GM18907 (cell line): ENCODE data around the gene DOK4.
"Not testable (repeated sequence)": the region's sequence is repeated elsewhere in the genome, so short reads cannot be mapped to it uniquely, and the experiment has no call there.

ENCODE experiments used
- ATAC-seq: cut with Tn5 transposase; IDR thresholded peaks from one replicate; pipeline ENCODE4 v1.9.1; 2021; ENCODE audit warnings: mild to moderate bottlenecking, moderate library complexity; ENCODE audit not compliant: unreplicated experiment

The DOK4 gene

GRCh38 chr16:57462209-57462977 is 23.9 kb downstream of the DOK4 start, which contains the start of gene POLR2C:
TSS of gene POLR2C (plus strand) at chr16:57462679. CDS start at chr16:57462725, 46 bp downstream.
- ATAC-seq: peak; percentile 84

DNA sequence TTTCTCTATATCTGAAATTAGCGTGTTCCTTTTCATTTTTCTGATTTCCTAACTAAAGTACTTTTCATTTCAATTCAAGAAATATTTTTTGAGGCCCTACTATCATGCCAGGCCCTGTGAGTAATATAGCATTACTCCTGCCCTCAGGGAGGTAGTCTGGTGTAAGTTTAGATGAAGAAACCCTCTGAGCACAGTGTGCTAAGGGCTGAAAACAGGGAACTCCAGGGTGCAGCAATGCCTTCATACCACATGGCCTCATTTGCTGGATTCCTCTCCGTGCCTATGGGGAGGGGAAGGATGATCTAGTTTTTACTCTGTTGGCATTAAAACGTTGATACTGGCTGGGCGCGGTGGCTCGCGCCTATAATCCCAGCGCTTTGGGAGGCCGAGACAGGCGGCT is 34.3 kb downstream of the DOK4 start:
- ATAC-seq: no peak

- peak; percentile 99 for ATAC-seq
Observed at GRCh38 chr16:57447186-57447962, 38.9 kb downstream of the DOK4 start, which contains the start of the genes CIAPIN1 and COQ9. TSS of gene CIAPIN1 (minus strand) at chr16:57447385. CDS start at chr16:57440928, 6,457 bp downstream. TSS of gene COQ9 (plus strand) at chr16:57447479. CDS start at chr16:57447506, 27 bp downstream.

DNA sequence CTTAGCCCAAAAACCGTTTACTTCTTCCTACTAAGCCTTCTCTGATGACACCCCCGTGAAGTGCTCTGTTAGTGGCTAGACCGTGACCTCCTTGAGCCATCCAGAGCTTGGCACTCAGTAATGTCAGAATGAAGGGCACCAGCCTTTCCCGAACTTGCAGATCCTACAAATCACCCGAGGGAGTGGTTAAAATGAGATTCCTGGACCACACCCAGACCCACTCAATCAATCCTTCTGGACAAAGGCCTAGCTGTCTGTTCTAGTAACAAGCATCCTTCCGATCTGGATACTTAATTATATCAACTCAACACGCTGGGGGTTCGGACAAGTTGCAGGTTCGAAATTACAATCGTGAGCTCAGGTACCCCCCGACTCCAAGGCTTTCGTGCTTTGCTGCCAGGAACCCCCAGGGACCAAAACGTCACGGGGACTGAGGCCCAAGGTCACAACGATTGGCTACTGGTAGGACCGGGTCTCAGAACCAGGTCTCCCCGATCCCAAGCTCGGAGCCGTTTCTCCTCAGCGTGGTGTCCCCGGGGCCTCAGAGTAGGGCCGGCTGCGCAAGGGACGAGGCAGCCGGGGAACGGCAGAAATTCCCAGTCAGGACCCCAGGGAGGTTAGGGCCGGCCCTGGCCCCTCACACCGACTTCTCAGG is 39.6 kb downstream of the DOK4 start:
- peak; percentile 36 for ATAC-seq

DNA sequence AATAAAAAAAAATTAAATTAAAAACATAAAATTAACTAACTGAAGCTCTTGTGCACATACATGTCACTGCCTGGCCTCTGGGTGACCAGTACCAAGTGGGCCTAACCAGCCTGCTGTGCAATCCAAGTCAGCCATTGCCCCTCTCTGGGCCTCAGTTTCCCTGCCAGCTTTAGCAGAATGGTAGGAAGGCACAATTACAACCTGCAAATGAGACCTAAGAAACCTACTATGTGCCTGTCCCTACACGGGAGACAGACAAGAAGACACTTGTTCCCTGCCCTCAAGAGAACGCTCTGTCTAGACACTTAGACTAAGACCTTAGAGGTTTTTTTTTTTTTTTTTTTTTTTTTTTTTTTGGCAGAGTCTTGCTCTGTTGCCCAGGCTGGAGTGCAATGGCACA is 40.8 kb downstream of the DOK4 start:
- no peak for ATAC-seq

DNA sequence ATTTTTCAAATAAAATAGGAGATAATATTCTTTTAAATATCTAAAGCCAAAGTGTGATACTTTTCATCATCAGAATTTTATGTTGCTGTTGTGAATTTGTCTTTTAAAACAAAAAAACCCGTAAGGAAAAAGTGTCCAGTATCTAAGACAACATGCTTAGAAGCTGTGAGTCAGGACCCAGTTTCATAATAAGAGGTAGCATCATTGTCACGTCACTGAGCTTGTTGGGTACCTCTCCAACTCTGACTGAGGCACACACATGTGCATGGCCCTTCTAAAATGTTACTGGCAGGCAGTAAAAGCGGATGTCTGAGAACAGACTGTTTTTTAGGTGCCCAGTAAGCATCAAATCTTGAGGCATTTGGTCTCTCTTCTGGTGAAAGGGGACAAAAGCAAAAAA is 41.6 kb downstream of the DOK4 start:
- no peak for ATAC-seq

DNA sequence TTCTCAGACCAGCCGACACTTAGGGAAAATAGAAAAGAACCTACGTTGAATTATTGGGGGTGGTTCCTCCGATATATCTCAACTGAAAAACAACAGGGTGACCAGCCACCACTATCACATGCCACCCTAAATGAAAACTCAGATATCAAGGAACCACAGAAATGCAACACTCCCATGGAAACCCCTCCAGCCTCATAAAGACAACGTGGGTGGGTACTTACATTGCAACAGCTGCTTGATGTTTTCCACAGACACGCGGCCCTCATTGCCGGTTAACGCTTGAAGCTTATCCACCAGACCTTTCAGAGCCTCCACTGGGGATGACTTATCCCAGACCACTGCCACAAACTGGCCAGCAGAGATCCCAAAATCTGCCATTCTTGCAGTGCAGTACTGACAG is 45.7 kb downstream of the DOK4 start:
- ATAC-seq: not testable (repeated sequence)

- not testable (repeated sequence) for ATAC-seq
Observed at GRCh38 chr16:57439947-57440346, 46.3 kb downstream of the DOK4 start.

DNA sequence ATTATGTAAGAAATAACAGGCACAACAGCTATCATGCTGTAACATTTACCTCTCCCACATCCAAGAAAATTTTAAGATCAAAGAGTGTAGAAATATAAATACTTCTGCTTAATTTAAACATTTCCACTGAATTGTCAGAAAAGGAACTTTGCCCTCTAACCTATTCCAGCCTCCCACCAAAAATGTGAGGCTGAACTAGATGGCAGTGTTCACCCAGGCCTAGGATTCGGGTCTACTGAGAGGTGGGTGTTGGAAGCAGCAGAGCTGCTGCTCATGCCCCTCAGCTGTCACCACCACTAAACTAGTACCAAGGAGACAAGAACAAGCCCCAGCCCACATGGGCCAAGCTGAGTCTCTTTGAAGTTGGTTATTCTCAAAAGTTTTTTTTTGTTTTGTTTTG is 50.5 kb downstream of the DOK4 start:
- ATAC-seq: no peak

GRCh38 chr16:57434003-57434402 is 52.3 kb downstream of the DOK4 start:
- ATAC-seq: no peak

- ATAC-seq: no peak
Observed at GRCh38 chr16:57432989-57433388, 53.3 kb downstream of the DOK4 start.

DNA sequence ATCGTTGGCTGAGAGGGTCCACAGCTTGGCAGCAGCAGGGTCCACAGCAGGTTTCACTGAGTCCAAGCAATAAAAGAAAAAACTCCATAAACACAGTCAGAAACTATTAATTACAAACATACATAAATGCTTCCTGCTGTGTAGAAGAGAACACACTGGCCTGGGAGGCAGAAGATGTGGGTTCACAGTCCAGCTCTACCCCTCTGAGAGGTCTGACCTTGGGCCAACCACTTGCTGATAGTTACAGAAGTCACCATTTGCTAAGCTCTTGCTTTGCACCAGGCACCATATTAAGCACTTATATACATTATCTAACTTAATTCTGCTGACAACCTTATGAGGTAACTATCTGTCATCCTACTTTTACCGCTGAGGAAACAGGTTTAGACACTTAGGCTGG is 53.8 kb downstream of the DOK4 start:
- no peak for ATAC-seq

DNA sequence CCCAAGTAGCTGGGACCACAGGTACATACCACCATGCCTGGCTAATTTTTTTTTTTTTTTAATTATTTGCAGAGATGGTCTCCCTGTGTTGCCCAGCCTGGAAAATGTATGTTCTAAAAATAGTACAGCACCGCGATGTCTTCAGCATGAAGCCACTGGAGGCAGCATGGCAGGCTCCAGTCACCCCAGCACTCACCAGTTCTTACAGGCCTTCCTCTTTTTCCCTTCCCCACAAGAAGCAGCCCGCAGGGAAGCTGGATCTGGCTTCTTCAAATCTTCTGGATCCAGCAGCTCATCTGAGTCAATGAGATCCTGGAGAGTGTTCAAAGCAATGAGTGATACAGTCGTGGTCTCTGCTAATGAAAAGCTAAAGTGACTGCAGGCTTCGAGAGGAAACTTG is 55.3 kb downstream of the DOK4 start:
- ATAC-seq: no peak

- no peak for ATAC-seq
Observed at GRCh38 chr16:57427824-57428223, 58.5 kb downstream of the DOK4 start.

- no peak for ATAC-seq
Observed at GRCh38 chr16:57427307-57427706, 59.0 kb downstream of the DOK4 start.

DNA sequence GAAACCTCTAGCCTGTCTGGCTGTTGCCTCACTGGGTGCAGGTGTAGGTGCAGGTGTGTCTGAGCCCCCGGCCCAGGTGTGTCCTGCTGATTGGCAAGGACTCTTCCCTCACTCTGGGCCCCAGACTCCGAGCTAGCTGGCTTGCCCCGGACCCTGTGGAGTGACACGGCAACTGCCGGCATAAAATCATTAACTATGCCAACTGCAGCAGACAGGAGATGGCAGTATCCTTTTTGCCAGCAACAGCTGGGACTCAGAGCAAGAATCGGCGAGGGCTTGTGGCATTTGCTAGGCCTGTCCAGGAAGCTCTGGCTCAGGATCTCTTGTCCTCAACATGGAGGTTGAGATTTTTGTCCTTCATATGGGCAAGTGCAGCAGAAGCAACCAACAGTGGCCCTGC is 59.9 kb downstream of the DOK4 start:
- no peak for ATAC-seq

- ATAC-seq: no peak
Observed at GRCh38 chr16:57424583-57424982, 61.7 kb downstream of the DOK4 start.

DNA sequence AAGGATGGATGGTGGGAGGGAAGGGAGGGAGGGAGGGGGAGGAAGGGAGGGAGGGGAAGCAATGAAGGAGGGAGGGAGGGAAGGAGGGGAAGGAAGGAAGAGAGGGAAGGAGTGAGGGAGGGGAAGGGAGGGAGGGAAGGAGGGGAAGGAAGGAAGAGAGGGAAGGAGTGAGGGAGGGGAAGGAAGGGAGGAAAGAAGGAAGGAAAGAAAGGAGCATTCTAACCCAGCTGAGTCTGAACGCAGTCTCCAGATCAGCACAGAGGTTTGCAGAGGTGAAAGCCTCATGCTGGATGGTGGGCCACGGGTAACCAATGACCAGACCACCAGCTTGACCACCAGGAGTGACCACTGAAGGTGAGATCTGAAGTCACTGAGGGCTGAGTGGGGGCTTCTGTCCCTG is 63.1 kb downstream of the DOK4 start:
- ATAC-seq: no peak

GRCh38 chr16:57422026-57422944 is 64.0 kb downstream of the DOK4 start:
- no peak for ATAC-seq
